Lower leg skin (tissue), 3 donors: ENCODE data around the gene C11orf21.

Experiments
- POLR2A ChIP-seq, 2 donors: fragments of 450-650 bp; IDR thresholded peaks; one replicate each; pipeline ENCODE4 v1.6.1; 2016 to 2017; ENCODE audit warnings: antibody characterized with exemption in 2 of 2, mild to moderate bottlenecking in 1 of 2, moderate library complexity in 1 of 2
- TF ChIP-seq, protein P1 (sequence below), 3 donors: fragments of 450-650 bp; IDR thresholded peaks; one replicate each; pipeline ENCODE4 v1.5.1; 2016; ENCODE audit warnings: antibody characterized with exemption in 3 of 3, mild to moderate bottlenecking in 3 of 3, moderate library complexity in 2 of 3

DNA sequence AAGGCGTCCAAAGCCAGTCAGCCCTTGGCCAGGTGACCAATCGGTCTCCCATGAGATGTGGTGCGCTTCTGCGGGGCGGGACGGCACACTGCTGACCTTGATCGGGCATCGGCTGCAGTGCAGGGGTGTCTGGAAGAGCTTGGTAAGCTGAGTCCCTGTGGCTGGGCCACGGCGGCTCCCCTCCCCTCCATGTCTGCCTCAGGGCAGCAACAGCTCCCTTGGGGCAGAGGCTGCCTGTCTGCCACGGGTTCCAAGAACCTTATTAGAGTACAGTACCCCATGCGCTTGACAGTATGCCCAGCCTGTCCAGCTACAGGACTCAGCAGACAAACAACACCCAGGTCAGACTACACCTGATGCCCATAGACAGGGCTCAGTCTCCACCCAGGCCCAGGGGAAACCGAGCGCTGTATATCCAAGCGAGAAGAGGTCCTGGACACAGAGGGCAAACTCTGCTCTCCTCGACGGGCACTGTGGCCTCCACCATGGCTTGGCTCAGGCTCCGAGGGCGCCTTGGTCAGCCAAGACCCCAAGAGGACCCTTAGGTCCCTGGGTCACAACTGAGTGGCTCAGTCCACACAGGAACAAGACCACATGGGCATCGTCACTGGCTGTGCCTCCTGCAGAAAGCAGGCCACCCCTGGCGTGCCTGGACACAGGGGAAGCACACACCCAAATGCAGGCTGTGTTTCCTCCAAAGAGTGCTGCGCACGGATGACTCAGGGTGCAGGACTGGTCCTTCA is 19.0 kb upstream of the C11orf21 start:
- TF ChIP-seq, protein P1, sequence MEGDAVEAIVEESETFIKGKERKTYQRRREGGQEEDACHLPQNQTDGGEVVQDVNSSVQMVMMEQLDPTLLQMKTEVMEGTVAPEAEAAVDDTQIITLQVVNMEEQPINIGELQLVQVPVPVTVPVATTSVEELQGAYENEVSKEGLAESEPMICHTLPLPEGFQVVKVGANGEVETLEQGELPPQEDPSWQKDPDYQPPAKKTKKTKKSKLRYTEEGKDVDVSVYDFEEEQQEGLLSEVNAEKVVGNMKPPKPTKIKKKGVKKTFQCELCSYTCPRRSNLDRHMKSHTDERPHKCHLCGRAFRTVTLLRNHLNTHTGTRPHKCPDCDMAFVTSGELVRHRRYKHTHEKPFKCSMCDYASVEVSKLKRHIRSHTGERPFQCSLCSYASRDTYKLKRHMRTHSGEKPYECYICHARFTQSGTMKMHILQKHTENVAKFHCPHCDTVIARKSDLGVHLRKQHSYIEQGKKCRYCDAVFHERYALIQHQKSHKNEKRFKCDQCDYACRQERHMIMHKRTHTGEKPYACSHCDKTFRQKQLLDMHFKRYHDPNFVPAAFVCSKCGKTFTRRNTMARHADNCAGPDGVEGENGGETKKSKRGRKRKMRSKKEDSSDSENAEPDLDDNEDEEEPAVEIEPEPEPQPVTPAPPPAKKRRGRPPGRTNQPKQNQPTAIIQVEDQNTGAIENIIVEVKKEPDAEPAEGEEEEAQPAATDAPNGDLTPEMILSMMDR (IDR thresholded peaks at IDR 0.05) = no peak
- no peak for TF ChIP-seq POLR2A (IDR thresholded peaks at IDR 0.05)
